Stimulated activated effector memory CD8-positive, alpha-beta T cell treated with anti-CD3 and anti-CD28 coated beads, Interleukin-12 subunit alpha, Interleukin-12 subunit beta, amount 100 ng/mL, for 72 hours (primary cell): ENCODE measurements around the gene CHURC1.

Source experiments
- ATAC-seq: fragments of 150-1000 bp; cut with Tn5 transposase; 2 replicates; pipeline ENCODE4 v1.10.0; 2021
- DNase-seq, 2 donors: peaks; one replicate each; pipeline ENCODE4 v3.0.0; 2021 to 2022; ENCODE audit warnings: low spot score in 2 of 2
- H3K27ac Mint-ChIP-seq: one replicate; pipeline ENCODE4 v1.8.0; 2022; ENCODE audit warnings: mild to moderate bottlenecking, mixed read lengths
- H3K36me3 Mint-ChIP-seq: one replicate; pipeline ENCODE4 v1.8.0; 2022; ENCODE audit warnings: mild to moderate bottlenecking, mixed read lengths
- H3K4me1 Mint-ChIP-seq: one replicate; pipeline ENCODE4 v1.8.0; 2022; ENCODE audit warnings: mixed read lengths
- H3K4me3 Mint-ChIP-seq: one replicate; pipeline ENCODE4 v1.8.0; 2022; ENCODE audit warnings: mild to moderate bottlenecking, mixed read lengths
- H3K9me3 Mint-ChIP-seq: one replicate; pipeline ENCODE4 v1.8.0; 2022; ENCODE audit warnings: mixed read lengths

Gene CHURC1

DNA sequence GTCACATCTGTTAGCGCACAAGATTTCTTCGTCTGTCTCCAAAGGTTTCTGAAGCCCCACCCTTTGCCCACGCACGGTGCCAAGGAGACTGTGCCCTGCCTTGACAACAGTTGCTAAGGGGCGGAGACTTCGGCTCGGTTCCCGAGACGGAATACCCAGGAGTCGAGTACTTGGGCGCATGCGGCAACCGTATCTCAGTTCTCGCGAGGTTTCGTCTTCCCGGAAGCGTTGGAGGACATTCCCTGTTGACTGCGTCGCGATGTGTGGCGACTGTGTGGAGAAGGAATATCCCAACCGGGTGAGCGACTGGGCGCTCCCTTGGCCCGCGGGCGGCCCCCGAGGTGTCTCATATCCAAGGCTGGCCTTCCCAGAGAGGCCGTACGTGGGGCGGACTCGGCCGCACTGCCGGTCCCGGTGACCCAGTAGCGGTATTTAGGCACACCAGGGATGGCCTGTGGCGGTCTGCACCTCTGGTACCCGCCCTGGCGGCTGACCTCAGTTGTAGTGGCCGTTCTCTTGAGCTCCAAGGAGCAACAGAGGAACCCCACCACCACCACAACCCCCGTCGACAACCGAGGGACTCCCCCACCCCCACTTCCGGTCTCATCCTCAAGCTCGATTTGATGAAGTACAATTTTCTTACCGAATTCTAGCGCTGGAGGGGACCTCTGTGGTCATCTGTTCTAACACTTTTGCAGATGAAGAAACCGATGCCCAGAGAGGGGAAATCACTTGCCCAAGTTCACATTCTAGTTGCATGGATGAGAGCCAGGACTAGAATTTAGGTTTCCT lies at the start of gene CHURC1:
Gene CHURC1, plus strand, starts transcription at position 219 of the 792 bp plus-strand sequence. Its CDS starts 41 bp downstream, at position 260.
- peaks cover 37% of the 10 kb centered on the region for H3K4me1 Mint-ChIP-seq

DNA sequence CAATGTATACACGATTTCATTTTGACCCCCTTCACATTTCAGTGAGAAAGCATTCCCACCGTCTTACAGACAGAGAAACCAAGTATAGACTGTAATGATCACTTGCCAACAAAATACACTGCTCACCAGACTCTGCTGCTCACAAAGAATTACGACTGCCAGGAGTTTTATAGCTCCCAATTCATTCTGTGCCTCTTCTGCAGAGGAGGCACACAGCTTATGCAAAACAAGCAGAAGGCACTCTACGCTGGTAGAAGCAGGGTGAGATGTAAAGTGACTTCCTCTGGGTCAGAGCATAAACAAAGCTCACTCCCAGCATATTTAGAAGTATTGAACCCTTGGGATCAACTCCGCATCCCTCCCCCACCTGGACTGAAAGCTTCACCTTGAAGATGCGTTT lies 49.1 kb upstream of the CHURC1 start:
- ATAC-seq (no peak), DNase-seq (no peak)
- Mint-ChIP-seq H3K9me3 (no peaks in the 10 kb centered on the region), H3K36me3 (no peaks in the 10 kb centered on the region), H3K4me1 (no peaks in the 10 kb centered on the region), H3K4me3 (no peak overlapping the region), H3K27ac (no peak overlapping the region)

More for the DNA sequence above, at the start of gene CHURC1:
- H3K27ac Mint-ChIP-seq = peak within 1 kb of the TSS; percentile 99
- peak within 1 kb of the TSS; percentile 92 for H3K4me3 Mint-ChIP-seq
- DNase-seq = peak; percentile 87 to 98
- H3K9me3 Mint-ChIP-seq = no peaks in the 10 kb centered on the region
- peak; percentile 97 for ATAC-seq
- peaks cover 32% of the 10 kb centered on the region for H3K36me3 Mint-ChIP-seq

DNA sequence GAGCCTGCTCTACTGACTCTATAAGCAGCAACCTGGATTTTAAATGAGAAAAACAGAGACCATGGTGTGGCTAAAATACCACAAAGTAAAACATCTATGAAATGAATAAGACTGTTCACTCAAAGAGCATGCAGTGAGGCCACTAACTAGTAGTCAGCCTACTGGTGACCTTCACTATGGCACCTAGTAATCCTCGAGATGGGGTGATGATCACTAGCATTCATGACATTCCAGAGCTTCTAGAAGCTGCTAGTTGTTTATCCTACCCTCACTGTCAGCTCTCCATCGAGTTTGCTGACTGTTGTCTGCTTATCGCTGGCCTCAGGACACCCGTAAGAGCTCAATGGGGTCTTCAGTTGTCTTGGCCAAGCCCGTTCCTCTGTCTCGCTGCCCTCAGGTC lies 48.3 kb upstream of the CHURC1 start:
- H3K36me3 Mint-ChIP-seq = no peaks in the 10 kb centered on the region
- no peaks in the 10 kb centered on the region for H3K9me3 Mint-ChIP-seq
- H3K4me1 Mint-ChIP-seq = no peaks in the 10 kb centered on the region
- H3K4me3 Mint-ChIP-seq = no peak overlapping the region
- H3K27ac Mint-ChIP-seq = no peak overlapping the region
- DNase-seq (no peak), ATAC-seq (no peak)

DNA sequence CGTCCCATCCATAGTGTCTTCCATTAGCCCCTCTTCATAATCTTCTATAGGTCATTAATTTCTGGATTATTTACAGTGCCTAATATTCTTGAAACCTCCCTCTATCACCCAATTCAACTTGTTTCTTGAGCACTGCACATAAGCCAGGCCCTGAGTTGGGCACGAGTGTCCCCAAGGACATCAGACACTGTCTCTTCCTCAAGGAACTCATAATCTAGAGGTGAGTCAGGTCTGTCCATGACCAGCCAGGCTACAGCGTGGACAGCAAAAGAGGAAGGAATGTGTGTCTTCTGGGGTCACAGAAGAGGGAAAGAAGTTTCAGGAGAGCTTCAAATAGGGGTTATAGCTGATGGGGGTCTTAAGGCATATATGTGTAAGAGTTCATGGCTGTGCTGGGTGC lies 47.1 kb upstream of the CHURC1 start:
- Mint-ChIP-seq H3K4me3 (no peak overlapping the region), H3K9me3 (no peaks in the 10 kb centered on the region), H3K36me3 (no peaks in the 10 kb centered on the region), H3K4me1 (no peaks in the 10 kb centered on the region), H3K27ac (no peak overlapping the region)
- no peak for ATAC-seq
- DNase-seq = no peak

GRCh38 chr14:64868379-64868778 lies 45.9 kb upstream of the CHURC1 start:
- peaks cover 5% of the 10 kb centered on the region for H3K9me3 Mint-ChIP-seq
- no peak overlapping the region for H3K4me3 Mint-ChIP-seq
- ATAC-seq = no peak
- H3K36me3 Mint-ChIP-seq = no peaks in the 10 kb centered on the region
- DNase-seq = no peak
- H3K27ac Mint-ChIP-seq = no peak overlapping the region
- no peaks in the 10 kb centered on the region for H3K4me1 Mint-ChIP-seq

- peaks cover 5% of the 10 kb centered on the region for H3K9me3 Mint-ChIP-seq
- no peak overlapping the region for H3K4me3 Mint-ChIP-seq
- H3K4me1 Mint-ChIP-seq = no peaks in the 10 kb centered on the region
- ATAC-seq = no peak
- no peaks in the 10 kb centered on the region for H3K36me3 Mint-ChIP-seq
- H3K27ac Mint-ChIP-seq = no peak overlapping the region
- no peak for DNase-seq
Measured at GRCh38 chr14:64868841-64869240, 45.4 kb upstream of the CHURC1 start.

GRCh38 chr14:64870160-64870559 lies 44.1 kb upstream of the CHURC1 start:
- H3K36me3 Mint-ChIP-seq = no peaks in the 10 kb centered on the region
- H3K27ac Mint-ChIP-seq = no peak overlapping the region
- no peak overlapping the region for H3K4me3 Mint-ChIP-seq
- ATAC-seq = no peak
- no peak for DNase-seq
- H3K9me3 Mint-ChIP-seq = peaks cover 5% of the 10 kb centered on the region
- H3K4me1 Mint-ChIP-seq = no peaks in the 10 kb centered on the region

DNA sequence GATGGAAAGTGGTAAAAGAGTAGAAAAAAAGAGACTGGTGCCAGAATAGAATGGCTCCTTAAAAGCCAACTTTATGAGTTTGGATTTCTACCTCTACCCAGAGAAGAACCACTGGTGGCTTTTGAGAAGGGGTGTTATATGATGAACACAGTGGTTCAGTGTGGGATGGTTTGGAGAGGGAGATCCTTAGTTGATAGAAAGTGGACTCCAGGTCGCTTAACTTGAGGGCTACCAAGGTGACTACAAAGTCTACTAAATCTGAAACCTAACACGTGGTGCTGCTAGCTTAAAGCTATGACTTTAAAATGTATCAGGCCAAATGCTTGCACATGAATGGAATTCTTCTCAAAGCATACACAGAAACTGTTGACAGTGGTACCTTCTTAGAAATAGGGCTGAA lies 42.9 kb upstream of the CHURC1 start:
- no peak overlapping the region for H3K4me3 Mint-ChIP-seq
- no peaks in the 10 kb centered on the region for H3K36me3 Mint-ChIP-seq
- H3K27ac Mint-ChIP-seq = no peak overlapping the region
- DNase-seq (no peak), ATAC-seq (peak; percentile 61)
- H3K4me1 Mint-ChIP-seq = no peaks in the 10 kb centered on the region
- peaks cover 5% of the 10 kb centered on the region for H3K9me3 Mint-ChIP-seq

DNA sequence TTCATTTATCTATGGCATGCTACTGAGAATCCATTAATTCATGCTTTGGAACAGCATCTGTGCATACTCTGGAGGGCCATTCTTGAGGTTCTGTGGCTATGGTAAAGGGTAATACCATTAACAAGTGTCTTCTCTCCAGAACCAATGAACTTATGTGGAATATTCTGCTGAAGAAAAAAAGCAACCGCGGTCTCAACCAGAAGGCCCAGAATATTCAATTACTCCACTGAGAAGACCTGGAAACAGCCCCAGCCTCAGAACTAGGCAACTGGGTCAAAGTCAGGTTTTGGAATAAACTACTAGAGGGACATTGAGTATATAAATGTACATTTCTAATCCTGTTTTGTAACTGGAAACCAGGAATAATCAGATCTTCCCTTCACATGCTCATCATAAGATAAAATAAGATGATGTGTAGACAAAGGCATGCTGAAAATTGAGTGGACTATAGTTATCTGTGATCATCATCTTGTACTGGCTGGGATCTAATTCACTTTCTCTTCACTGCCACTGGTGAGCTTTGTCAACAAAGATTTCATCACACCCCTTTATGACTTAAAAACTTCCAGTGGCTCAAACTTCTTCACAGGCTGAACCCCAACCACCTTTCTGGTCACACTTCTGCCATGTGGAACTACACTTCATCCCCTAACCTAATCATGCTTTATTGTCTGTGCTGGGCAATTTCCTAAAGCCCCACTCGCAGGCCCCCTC lies 40.6 kb upstream of the CHURC1 start:
- ATAC-seq (no peak), DNase-seq (no peak)
- H3K4me3 Mint-ChIP-seq = no peak overlapping the region
- no peaks in the 10 kb centered on the region for H3K4me1 Mint-ChIP-seq
- H3K36me3 Mint-ChIP-seq = no peaks in the 10 kb centered on the region
- H3K9me3 Mint-ChIP-seq = peaks cover 5% of the 10 kb centered on the region
- no peak overlapping the region for H3K27ac Mint-ChIP-seq

DNA sequence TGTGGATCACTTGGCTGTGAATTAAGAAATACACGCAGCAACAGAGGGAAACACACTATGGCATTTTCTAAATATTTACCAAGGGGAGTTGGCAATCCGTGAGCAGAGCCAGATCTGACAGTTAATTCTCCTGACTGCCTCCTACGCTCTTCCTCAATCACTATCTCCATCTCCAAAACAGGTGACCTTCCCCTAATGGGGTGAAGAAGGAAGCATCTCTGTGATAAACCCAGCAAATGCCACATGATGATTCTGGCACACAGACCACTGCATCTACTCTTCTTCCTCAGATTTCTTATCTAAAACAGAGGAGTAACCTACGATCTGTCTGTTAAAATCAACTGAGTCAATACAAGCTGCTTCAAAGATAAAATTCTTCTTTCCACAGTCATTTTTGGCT lies 38.9 kb upstream of the CHURC1 start:
- peaks cover 5% of the 10 kb centered on the region for H3K9me3 Mint-ChIP-seq
- H3K27ac Mint-ChIP-seq = no peak overlapping the region
- no peak overlapping the region for H3K4me3 Mint-ChIP-seq

GRCh38 chr14:64877846-64878245 lies 36.4 kb upstream of the CHURC1 start:
- Mint-ChIP-seq H3K4me3 (no peak overlapping the region), H3K36me3 (no peaks in the 10 kb centered on the region), H3K9me3 (peaks cover 4% of the 10 kb centered on the region), H3K4me1 (peaks cover 14% of the 10 kb centered on the region), H3K27ac (no peak overlapping the region)
- no peak for ATAC-seq
- no peak for DNase-seq

More for the DNA sequence above, 38.9 kb upstream of the CHURC1 start:
- ATAC-seq (no peak), DNase-seq (no peak)
- Mint-ChIP-seq H3K36me3 (no peaks in the 10 kb centered on the region), H3K4me1 (peaks cover 5% of the 10 kb centered on the region)

DNA sequence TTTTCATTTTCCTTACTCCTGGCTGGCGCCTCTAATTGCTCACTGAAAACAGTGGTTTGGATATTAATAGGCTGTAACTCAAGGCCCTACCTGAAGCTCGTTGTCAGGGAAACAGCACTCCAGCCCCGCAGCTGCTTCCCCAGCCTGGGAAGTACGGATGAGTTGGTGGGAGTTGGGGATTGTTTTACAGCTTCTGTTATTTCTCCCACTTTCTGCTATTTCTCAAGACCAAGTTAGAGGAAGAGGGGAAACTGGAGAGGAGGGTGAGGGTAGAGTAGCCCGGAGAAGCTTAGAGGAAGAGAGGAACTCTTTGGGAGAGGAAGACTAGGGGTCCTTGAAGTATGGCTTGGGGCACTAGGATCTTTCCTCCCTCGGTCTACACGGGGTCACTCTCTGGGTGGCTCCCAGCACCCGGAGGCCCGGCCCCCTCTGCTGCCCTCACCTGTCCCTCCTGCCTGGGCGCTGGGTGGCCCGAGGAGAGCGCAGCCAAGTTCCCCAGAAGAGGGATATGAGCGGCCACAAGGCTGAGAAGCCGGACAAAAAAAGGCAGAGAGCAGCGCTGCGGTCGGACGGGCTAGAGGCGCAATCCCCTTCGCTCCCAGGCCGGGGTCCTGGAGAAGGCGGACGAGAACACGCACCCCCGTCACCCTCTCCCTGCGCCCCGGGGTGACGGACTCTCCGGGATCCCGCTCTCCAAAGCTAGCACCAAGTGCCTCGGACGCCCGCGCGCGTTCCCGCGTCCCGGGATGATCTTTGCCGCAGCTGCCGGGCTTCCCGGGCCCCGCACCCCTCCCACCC lies 35.2 kb upstream of the CHURC1 start:
- Mint-ChIP-seq H3K4me1 (peaks cover 14% of the 10 kb centered on the region), H3K9me3 (no peaks in the 10 kb centered on the region), H3K27ac (no peak overlapping the region), H3K4me3 (peak overlapping the region; percentile 77), H3K36me3 (no peaks in the 10 kb centered on the region)
- no peak for DNase-seq
- ATAC-seq = peak; percentile 1

GRCh38 chr14:64879635-64880220 lies 34.5 kb upstream of the CHURC1 start, which contains the start of gene SPTB:
SPTB (minus strand) TSS chr14:64879907; CDS start chr14:64823094, 56,813 bp downstream.
- H3K36me3 Mint-ChIP-seq = no peaks in the 10 kb centered on the region
- peak within 1 kb of the TSS; percentile 77 for H3K4me3 Mint-ChIP-seq
- H3K9me3 Mint-ChIP-seq = no peaks in the 10 kb centered on the region
- ATAC-seq = peak; percentile 80
- peaks cover 14% of the 10 kb centered on the region for H3K4me1 Mint-ChIP-seq
- H3K27ac Mint-ChIP-seq = no peak within 1 kb of the TSS
- DNase-seq = peak; percentile 22 to 72

DNA sequence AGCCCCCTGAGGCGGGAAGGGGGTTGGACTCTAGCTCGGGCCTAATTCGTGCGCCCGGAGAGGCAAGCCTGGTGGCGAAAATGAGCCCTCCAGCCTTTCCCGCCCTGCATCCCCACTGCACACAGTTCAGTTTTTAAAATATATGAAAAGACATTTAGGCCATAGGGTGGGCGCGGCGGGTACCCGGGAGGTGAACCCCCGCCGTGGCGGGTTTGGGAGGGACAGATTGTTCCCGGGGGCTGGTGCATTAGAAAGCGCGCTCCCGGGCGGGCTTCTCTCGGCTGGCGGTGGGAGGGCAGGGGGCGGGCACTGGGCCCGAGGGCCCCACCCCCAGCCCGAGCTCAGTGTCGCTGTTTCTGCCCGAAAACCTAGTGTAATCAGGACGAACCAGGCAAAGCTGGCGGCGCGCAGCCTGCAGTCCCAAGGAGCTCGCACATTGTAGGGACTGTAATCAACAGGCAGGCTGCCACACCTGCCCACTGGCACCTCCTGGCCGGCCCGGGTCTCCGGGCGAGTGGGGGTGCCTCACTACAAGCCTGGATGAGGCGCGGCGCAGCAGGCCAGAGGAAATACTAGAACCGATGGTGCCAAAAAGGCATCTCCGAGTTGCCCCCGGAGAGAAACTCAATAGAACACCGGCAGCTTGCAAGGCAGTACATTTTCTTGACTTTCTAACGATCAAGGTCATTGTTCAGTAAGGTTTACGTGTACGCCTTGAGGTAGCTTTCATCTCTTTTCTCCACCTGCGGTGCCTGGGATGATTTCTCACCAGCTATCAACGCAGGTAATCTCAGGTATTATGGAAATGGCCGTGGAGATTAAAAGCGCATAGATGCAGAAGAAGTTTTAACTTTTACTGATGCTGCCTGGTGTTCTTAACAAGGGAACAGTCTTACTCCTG lies 33.8 kb upstream of the CHURC1 start:
- Mint-ChIP-seq H3K4me1 (peaks cover 14% of the 10 kb centered on the region), H3K27ac (no peak overlapping the region), H3K9me3 (no peaks in the 10 kb centered on the region), H3K36me3 (no peaks in the 10 kb centered on the region), H3K4me3 (peak overlapping the region; percentile 77)
- DNase-seq = peak; percentile 42 to 75
- peak; percentile 90 for ATAC-seq
